BLaER1 (cell line): ENCODE measurements around the gene MOB3A.
A peak's percentile ranks its signal among the peaks of the same experiment; 100 is the strongest.

Experiments
- H3K27ac ChIP-seq: shearing (Covaris generic); formaldehyde crosslinking; 2 replicates; pipeline ENCODE4 v1.8.1; 2022
- H3K27me3 ChIP-seq: shearing (Covaris generic); formaldehyde crosslinking; 2 replicates; pipeline ENCODE4 v1.8.1; 2022
- H3K36me3 ChIP-seq: shearing (Covaris generic); formaldehyde crosslinking; 2 replicates; pipeline ENCODE4 v1.8.1; 2022
- H3K4me1 ChIP-seq: shearing (Covaris generic); formaldehyde crosslinking; 2 replicates; pipeline ENCODE4 v1.8.1; 2022
- H3K4me2 ChIP-seq: shearing (Covaris generic); formaldehyde crosslinking; 2 replicates; pipeline ENCODE4 v1.8.1; 2022
- H3K4me3 ChIP-seq: shearing (Covaris generic); formaldehyde crosslinking; 2 replicates; pipeline ENCODE4 v1.8.1; 2022
- H3K9ac ChIP-seq: shearing (Covaris generic); formaldehyde crosslinking; 2 replicates; pipeline ENCODE4 v1.8.1; 2022
- H3K9me3 ChIP-seq: shearing (Covaris generic); formaldehyde crosslinking; 2 replicates; pipeline ENCODE4 v1.8.1; 2022
- H4K20me1 ChIP-seq: shearing (Covaris generic); formaldehyde crosslinking; 2 replicates; pipeline ENCODE4 v1.8.1; 2022
- Cebpa-rat ChIP-seq: shearing (Covaris generic); IDR thresholded peaks from 2 replicates; pipeline ENCODE4 v1.8.1; 2022

Gene MOB3A

GRCh38 chr19:2051773-2052704, 44.1 kb downstream of the MOB3A start:
- no peak for TF ChIP-seq Cebpa-rat
- Histone ChIP-seq H3K4me1 (peaks cover 84% of the 10 kb centered on the region), H4K20me1 (peaks cover 36% of the 10 kb centered on the region), H3K27ac (peak overlapping the region; percentile 82), H3K27me3 (no peaks in the 10 kb centered on the region), H3K4me3 (peak overlapping the region; percentile 88), H3K4me2 (peak overlapping the region; percentile 88), H3K36me3 (peaks cover 25% of the 10 kb centered on the region), H3K9me3 (no peaks in the 10 kb centered on the region), H3K9ac (peak overlapping the region; percentile 55)

- peak within 1 kb of the TSS; percentile 96 for H3K9ac ChIP-seq
- H3K4me1 ChIP-seq, result peaks cover 86% of the 10 kb centered on the region
- H3K4me2 ChIP-seq, result peak within 1 kb of the TSS; percentile 89
- TF ChIP-seq Cebpa-rat, result no peak
- H3K36me3 ChIP-seq, result peaks cover 34% of the 10 kb centered on the region
- H3K27me3 ChIP-seq, result no peaks in the 10 kb centered on the region
- H3K4me3 ChIP-seq, result peak within 1 kb of the TSS; percentile 88
- peaks cover 45% of the 10 kb centered on the region for H4K20me1 ChIP-seq
- H3K9me3 ChIP-seq, result no peaks in the 10 kb centered on the region
- peak within 1 kb of the TSS; percentile 93 for H3K27ac ChIP-seq
These were observed 44.9 kb downstream of the MOB3A start, which contains the start of gene MKNK2 for GRCh38 chr19:2050991-2051772. MKNK2 (minus strand) TSS chr19:2051244; CDS start chr19:2050851, 393 bp downstream.

GRCh38 chr19:2050349-2050990, 45.7 kb downstream of the MOB3A start:
- Histone ChIP-seq H4K20me1 (peaks cover 52% of the 10 kb centered on the region), H3K36me3 (peaks cover 41% of the 10 kb centered on the region), H3K27ac (peak overlapping the region; percentile 93), H3K27me3 (no peaks in the 10 kb centered on the region), H3K4me3 (peak overlapping the region; percentile 88), H3K9ac (peak overlapping the region; percentile 96), H3K9me3 (no peaks in the 10 kb centered on the region), H3K4me2 (peak overlapping the region; percentile 89), H3K4me1 (peaks cover 86% of the 10 kb centered on the region)
- TF ChIP-seq Cebpa-rat, result no peak

DNA sequence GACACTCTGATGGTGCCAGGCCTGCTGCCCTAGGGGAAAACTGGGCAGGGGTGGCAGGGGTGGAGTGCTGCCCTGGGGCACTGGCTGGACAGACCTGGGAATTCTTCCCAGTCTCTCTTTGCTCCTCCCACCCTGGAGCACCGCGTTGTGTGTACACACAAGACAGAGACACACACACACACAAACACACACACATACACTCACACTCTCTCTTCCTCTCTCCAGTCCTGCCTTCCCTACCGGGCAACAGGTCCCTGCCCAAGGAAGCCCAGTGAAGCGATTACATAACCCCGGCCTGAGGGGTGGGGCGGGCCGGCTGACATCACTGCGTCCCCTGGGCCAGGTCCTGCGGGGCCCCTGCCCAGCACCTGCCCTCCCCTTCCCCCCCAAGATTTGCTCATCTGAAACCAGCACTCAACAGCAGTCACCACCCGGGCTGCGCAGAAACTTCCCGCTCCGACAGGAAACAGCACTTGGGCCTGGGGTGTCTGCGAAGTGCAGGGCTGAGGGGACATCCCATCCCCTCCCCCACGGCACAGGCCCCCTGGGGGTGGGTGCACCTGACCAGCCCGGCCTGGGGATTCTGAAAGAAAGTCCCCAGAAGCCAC, 46.3 kb downstream of the MOB3A start:
- Histone ChIP-seq H3K9me3 (no peaks in the 10 kb centered on the region), H3K27ac (peak overlapping the region; percentile 93), H3K36me3 (peaks cover 47% of the 10 kb centered on the region), H4K20me1 (peaks cover 58% of the 10 kb centered on the region), H3K27me3 (no peaks in the 10 kb centered on the region), H3K4me2 (peak overlapping the region; percentile 89), H3K4me1 (peaks cover 86% of the 10 kb centered on the region), H3K9ac (peak overlapping the region; percentile 96), H3K4me3 (peak overlapping the region; percentile 88)
- TF ChIP-seq Cebpa-rat, result peak; percentile 69; the same call in 1 of the 2 replicates

GRCh38 chr19:2048959-2049740, 47.0 kb downstream of the MOB3A start:
- peaks cover 86% of the 10 kb centered on the region for H3K4me1 ChIP-seq
- H3K9me3 ChIP-seq, result no peaks in the 10 kb centered on the region
- peaks cover 65% of the 10 kb centered on the region for H4K20me1 ChIP-seq
- H3K27me3 ChIP-seq, result no peaks in the 10 kb centered on the region
- peak overlapping the region; percentile 93 for H3K27ac ChIP-seq
- peak overlapping the region; percentile 88 for H3K4me3 ChIP-seq
- H3K9ac ChIP-seq, result peak overlapping the region; percentile 96
- no peak for TF ChIP-seq Cebpa-rat
- peak overlapping the region; percentile 89 for H3K4me2 ChIP-seq
- H3K36me3 ChIP-seq, result peaks cover 54% of the 10 kb centered on the region

GRCh38 chr19:2048104-2048958, 47.8 kb downstream of the MOB3A start:
- peaks cover 73% of the 10 kb centered on the region for H4K20me1 ChIP-seq
- peaks cover 62% of the 10 kb centered on the region for H3K36me3 ChIP-seq
- peaks cover 86% of the 10 kb centered on the region for H3K4me1 ChIP-seq
- TF ChIP-seq Cebpa-rat, result no peak
- no peaks in the 10 kb centered on the region for H3K27me3 ChIP-seq
- peak overlapping the region; percentile 96 for H3K9ac ChIP-seq
- peak overlapping the region; percentile 88 for H3K4me3 ChIP-seq
- H3K4me2 ChIP-seq, result peak overlapping the region; percentile 89
- peak overlapping the region; percentile 93 for H3K27ac ChIP-seq
- H3K9me3 ChIP-seq, result no peaks in the 10 kb centered on the region

DNA sequence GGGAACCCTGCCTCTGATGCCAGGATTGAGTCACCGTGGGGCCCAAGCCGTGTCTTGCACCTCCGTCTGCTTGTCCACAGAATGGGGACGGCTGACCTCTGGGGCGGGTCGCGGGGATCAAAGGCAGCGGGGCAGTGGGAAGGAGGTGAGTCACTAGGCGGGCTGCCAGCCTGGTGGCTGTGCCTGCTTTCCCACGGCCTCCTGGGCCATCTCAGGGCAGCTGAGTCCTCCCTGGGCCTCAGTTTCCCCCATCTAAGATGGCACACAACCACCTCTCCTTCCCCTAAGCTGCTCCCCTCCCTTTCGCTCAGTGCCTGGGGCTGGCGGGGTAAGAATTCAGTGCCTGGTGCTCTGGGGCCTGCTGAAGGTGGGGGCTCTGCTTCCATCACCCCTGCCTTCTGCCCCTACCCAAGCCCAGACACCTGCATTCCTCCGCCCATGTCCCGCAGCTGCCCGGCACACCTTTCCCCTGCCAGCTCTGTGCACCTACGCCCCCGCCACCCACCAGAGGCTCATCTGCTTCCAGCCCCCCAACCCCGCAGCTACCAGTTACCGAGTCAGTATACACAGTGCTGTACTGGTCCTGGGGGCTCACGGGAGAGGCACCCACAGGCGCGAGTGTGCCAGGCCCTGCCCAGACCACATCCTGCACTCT, 48.5 kb downstream of the MOB3A start:
- Histone ChIP-seq H4K20me1 (peaks cover 81% of the 10 kb centered on the region), H3K27me3 (no peaks in the 10 kb centered on the region), H3K27ac (peak overlapping the region; percentile 93), H3K9me3 (no peaks in the 10 kb centered on the region), H3K36me3 (peaks cover 69% of the 10 kb centered on the region), H3K4me3 (no peak overlapping the region; the same call in 1 of the 2 replicates), H3K4me1 (peaks cover 86% of the 10 kb centered on the region), H3K9ac (peak overlapping the region; percentile 96), H3K4me2 (peak overlapping the region; percentile 89)
- no peak for TF ChIP-seq Cebpa-rat
